Right kidney (tissue), 1 donor: ENCODE data around the gene RPS27.
"Not testable (repeated sequence)": the region's sequence is repeated elsewhere in the genome, so short reads cannot be mapped to it uniquely, and the experiment has no call there.

Experiments used
- DNase-seq: peaks from one replicate; pipeline ENCODE4 v3.0.0-alpha.2; 2016

RPS27 gene

GRCh38 chr1:153958111-153958960 is 32.2 kb upstream of the RPS27 start, which contains the start of gene CRTC2:
Gene CRTC2 (minus strand): TSS chr1:153958612. CDS start chr1:153958497, 115 bp downstream.
- DNase-seq, result peak; percentile 97

DNA sequence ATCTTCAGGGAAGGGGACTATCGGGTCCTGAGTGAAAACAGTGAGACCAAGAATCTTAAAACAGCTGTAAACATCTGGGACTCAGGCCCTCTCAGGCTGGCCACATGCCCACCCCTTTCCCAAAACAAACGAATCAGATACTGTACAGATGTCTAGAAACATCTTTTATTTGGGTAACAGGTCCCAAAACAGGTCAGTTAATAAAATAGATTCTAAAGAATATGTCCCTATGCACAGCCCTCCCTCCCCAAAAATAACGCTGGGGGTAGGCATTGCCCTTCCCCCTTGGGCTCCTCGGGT is 31.7 kb upstream of the RPS27 start:
- DNase-seq, result no peak

GRCh38 chr1:153959454-153959853 is 31.1 kb upstream of the RPS27 start:
- DNase-seq, result no peak

DNA sequence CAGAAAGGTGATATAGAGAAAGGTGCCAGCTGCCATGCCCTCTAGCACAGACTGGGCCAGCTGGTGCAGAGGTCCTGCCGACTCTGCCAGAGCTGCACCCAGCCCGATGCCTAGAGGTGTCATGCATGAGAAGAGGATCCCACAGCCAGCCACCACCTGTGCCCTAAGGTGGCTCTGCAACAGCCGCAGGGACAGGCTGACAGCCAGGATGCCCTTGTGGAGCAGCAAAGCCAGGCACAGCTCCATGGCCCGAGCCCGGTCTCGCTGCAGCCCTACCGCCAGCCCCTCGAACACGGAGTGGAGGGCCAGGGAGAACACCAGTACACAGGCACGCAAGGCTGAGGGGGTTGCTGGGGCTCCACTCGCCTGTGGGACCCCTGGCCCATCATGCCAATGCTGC is 30.4 kb upstream of the RPS27 start:
- no peak for DNase-seq

- DNase-seq, result no peak
These were observed 29.1 kb upstream of the RPS27 start for GRCh38 chr1:153961421-153961820.

- peak; percentile 37 for DNase-seq
These were observed 28.2 kb upstream of the RPS27 start for GRCh38 chr1:153962088-153963029.

- DNase-seq, result peak; percentile 92
These were observed 27.3 kb upstream of the RPS27 start, which contains the start of gene SLC39A1 for GRCh38 chr1:153963030-153963849. Gene SLC39A1 (minus strand): TSS chr1:153963537. CDS start chr1:153962715, 822 bp downstream.

- DNase-seq, result peak; percentile 92
These were observed 26.7 kb upstream of the RPS27 start for GRCh38 chr1:153963850-153964331.

DNA sequence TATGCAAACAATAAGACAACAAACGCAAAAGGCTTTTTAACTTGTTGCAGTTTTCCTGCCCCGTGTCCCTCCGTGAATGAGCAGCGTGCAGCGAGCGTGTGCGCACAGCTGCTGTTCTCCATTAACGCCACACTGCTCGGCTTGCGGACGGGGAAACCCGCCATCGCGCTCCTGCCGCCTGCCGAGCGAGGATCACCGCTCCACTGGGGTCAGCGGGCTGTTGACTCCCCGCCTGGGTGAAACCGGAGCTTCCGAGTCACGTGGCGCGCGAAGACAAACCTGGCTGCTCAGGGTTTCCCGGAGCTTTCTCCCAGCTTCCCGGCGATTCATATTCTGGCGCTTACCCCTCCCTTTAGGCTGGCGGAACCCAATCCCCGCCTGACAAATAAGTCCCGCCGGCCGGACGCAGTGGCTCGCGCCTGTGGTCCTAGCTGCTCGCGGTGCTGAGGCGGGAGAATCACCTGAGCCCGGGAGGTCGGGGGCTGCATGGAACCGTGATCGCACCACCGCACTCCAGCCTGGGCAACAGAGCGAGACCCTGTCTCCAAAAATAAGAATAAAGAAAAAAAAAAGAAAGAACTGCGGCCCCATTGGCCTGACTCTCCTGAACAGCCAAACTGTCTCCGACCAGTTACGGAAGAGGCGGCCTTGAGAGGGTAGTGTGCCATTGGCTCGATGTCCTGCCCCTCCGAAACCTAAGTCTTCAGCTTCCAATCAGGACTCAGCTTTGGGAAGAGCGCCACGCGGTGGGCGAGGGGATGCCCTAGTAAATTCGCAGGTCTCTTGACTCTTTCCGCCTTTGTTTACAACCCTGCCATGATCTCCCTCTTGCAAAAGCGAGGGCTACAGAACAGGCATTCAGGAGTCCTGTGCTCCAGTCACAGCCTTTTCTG is 23.2 kb upstream of the RPS27 start, which contains the start of gene CREB3L4:
CREB3L4 (plus strand) TSS at position 796 of the 893 bp plus-strand sequence. CDS start 624 bp downstream, outside the sequence.
- DNase-seq, result peak; percentile 98

DNA sequence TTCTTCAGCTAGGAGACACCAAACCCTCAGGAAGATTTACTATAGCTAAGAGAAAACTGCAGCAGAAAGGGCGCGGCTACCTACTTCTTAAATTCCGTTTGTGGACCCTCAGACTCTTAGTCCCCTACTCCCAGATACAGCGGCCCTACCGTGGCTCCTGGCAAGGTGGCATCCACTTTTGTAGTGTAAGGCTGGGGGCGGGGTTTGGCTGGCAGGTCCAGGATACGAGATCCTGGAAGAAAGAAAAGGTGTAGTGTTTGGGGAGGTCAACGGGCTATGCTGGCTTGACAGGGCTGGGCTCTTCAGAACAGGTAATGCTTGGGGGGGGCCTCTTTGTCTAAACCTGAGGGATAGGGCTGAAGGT is 22.6 kb upstream of the RPS27 start:
- no peak for DNase-seq

- peak; percentile 42 for DNase-seq
These were observed 22.2 kb upstream of the RPS27 start for GRCh38 chr1:153968408-153968807.

DNA sequence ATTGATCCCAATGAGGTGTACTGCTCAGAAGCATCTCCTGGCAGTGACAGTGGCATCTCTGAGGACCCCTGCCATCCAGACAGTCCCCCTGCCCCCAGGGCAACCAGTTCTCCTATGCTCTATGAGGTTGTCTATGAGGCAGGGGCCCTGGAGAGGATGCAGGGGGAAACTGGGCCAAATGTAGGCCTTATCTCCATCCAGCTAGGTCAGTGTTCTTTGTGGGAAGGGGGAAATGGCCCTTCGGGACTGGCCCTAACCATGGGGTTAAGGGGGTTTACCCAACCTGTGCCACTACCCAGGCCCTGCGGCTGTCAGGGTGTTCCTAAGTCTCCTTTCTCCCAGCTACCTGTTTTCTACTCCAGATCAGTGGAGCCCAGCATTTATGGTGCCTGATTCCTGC is 21.6 kb upstream of the RPS27 start:
- DNase-seq, result no peak

GRCh38 chr1:153970346-153970745 is 20.2 kb upstream of the RPS27 start:
- no peak for DNase-seq

- no peak for DNase-seq
These were observed 17.5 kb upstream of the RPS27 start for GRCh38 chr1:153973071-153973470.

DNA sequence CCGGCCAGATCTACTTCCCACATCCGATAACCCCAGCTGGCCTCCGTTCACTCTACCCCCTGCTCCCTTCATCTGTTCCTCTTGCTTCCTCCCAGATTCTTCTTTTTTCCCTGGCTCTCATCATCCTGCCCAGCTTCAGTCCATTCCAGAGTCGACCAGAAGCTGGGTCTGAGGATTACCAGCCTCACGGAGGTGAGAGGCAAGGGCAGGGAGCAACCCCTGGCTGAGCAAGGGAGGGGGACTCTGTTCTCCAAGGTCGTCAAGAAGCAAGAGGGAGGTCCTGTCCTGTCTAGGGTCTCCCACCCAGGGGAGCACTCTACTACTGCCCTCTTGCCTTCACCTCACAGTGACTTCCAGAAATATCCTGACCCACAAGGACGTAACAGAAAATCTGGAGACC is 17.0 kb upstream of the RPS27 start:
- DNase-seq, result no peak

- DNase-seq, result no peak
These were observed 13.7 kb upstream of the RPS27 start for GRCh38 chr1:153976819-153977249.

DNA sequence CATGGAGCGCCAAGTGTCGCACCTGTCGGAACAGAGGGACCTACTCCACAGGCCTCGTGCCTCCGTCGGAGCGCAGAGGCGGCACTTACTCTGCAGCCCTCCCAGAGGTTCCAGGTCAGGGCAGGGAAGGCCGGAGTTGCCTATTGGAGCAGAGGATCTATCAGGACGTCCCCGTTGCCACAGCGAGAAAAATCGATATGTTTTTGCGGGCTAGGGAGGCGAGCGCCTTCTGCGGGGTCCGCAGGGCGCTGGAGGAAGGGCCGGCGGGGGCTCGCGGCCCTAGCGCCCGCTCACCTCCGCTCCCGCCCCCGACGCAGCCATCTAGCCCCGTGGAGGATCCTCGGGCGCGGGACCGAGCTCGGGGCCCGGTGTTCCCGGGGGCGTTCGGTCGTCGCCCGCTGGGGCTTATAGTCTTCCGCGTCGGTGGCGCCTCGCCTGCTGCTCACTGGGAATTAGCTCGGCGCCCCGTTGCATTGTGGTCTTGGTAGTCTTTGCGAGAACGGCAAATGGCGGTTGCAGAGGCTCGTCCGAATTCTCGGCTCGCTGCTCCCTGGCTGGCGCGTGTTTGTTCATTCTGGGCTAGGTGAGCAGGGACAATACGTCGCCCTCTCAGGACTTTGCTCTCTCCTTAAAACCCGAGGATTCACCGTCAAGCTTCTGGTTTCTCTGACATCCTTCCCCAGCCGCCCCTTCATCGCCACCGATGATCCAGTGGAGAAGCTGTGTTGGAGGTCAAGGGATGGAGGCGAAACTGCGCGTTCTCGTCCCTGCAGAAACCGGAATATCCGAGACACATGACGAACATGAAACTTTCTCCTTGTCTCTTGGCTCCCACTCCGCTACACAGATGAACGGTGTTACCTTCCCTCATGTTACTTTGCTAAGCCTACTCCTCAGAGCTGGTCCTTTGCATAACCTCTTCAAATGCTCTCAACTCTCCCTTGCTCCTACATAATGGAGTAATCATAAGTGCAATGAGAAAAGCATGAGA is 13.0 kb upstream of the RPS27 start, which contains the start of gene JTB:
JTB (minus strand) TSS at position 425 of the 991 bp plus-strand sequence; CDS start at position 3, 422 bp downstream.
- peak; percentile 89 for DNase-seq

GRCh38 chr1:153978274-153978909 is 12.2 kb upstream of the RPS27 start:
- DNase-seq, result no peak

GRCh38 chr1:153979091-153979490 is 11.5 kb upstream of the RPS27 start:
- DNase-seq, result not testable (repeated sequence)
